Activated CD8-positive, alpha-beta memory T cell treated with anti-CD3 and anti-CD28 coated beads, Interleukin-2, amount 50 U/mL, for 1 hour (primary cell): ENCODE results near the gene CMSS1.

Experiments used
- DNase-seq: peaks from one replicate; pipeline ENCODE4 v3.0.0-alpha.2; 2020; ENCODE audit errors: extremely low read depth

CMSS1 gene

DNA sequence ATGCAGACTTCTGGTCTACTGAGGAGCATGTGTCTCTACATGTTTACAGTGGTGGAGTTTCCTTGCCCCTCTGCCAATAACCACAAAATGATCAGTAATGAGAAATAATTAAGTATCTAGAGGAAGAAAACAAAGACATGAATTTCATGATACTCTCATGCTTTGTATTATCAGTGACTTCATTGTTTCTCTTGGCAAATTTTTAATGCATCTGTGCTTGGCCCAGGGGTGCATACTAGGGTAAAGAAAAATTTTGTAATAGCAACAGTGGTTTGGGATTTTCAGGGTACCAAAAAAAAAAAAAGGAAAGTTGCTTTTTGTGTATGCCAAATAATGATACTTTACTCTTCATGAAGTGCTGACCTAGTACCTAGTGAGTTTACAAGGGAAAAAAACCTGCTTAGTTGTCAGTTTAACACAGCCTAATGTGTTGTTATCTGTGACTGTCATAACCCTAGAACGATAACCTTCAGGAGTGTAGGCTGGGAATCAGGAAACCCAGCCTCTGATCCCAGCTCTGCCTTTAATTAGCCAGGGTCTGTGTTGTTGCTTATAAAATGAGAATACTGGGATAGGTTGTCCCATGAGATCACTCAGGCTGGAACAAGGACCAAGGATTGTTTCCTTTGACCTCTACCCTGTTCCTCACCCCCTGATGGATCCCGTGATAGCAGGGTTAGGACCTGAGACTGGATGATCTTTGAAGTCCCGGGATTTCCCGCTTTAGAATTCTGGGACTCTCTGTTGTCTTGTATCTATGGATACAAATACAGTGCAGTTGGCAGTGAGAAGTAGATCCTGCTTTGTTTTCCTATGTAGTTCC lies 117.5 kb downstream of the CMSS1 start:
- no peak for DNase-seq

DNA sequence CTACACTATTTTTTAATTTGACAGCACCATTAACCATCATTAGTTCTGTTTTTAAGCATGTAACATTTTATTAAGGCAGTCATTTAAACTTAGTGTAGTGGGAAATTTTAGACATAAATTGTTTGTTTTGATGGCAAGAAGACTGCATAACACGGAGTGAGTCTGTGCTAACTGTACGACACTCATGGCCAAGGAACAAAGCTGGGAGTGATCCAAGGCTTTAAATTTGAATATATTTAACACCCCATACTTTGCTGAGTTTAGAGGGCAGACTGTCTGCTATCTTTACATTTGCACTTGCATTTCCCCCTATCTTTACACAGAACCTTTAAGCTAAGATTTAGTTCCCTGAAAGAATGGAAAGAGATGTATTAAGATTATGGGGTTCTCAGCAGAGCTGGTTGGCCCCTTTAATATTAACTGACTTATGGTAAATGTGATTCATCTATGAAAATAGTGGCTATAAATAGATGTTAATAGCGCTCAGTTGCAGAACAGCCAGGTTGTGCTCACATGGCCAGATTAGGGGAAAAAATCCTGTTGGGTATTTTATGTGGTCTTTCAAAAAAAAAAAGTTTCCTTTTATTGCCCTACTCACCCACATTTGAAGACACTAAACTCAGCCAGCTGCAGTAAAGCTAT lies 120.7 kb downstream of the CMSS1 start:
- no peak for DNase-seq

- no peak for DNase-seq
Measured at GRCh38 chr3:99939876-99940275, 122.2 kb downstream of the CMSS1 start.

GRCh38 chr3:99940350-99940749 lies 122.7 kb downstream of the CMSS1 start:
- DNase-seq: no peak

DNA sequence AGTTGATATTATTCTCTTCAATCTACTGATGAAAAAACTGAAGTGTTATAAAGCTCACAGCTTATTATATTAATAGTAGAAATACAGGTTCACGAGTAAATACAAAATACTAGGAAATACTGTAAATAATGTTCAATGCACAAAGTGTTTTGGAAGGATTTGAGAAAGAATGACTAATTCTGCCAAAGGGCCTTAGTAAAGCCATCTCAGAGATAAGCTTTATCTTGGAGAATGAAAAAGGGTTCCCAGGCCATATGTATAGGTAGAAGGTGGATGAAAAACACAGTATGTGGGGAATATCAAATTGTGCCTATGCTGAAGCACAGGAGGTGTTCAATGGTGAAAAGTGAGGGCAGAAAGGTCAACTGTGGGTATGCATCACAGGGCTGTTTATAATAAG lies 123.5 kb downstream of the CMSS1 start:
- DNase-seq: no peak

- DNase-seq: no peak
Measured at GRCh38 chr3:99943931-99944761, 126.5 kb downstream of the CMSS1 start.

DNA sequence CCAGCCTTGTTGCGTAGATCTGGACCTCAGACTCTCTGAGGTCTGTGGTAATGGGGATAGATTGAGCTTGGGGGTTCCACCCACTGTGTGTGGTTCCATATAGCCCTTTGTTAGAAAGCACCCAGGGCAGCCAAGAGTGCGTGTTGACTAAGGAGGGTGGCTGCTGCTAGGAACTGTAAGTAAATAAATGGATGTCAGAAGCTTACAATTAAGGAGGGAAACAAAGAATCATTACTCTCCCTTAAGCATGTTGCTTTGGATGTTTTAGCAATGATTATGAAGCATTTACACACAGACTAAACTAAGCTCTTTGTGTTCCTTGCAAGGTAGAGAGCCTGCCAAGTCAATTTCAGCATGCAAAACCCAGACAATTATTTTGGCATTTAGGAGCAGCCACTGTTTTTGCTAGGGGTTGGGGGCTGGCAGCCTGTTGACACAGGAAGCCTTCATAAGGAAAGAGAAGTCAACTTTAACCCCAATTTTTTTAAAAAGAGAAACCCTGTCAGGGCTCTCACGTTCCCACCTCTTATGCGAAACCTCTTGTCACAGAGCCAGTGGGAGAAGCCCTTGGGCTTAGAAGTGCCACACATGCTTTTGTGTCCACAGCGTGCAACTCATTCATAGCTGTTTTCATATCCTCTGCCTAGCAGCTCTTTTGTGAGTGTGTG lies 127.8 kb downstream of the CMSS1 start:
- DNase-seq: no peak

DNA sequence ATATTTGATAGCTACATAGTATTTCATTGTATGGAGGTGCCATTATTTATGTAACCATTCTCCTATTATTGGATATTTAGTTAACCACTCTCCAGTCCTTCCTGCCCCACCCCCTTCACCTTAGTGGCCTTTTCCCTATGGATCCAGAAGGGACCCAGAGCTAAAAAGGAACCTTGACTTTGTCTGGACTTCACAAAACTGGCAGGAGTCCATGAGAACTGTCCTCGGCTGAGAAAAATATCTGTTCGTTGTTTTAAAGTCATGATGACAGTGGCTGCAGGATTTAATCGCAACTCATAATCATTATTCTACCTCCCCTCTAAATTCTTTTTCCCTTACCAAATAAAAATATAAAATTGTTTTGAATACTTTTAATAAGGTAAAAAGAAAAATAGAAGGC lies 129.7 kb downstream of the CMSS1 start:
- no peak for DNase-seq

GRCh38 chr3:99948467-99949089 lies 130.9 kb downstream of the CMSS1 start:
- DNase-seq: no peak

GRCh38 chr3:99949956-99950670 lies 132.5 kb downstream of the CMSS1 start:
- DNase-seq: no peak

GRCh38 chr3:99950921-99951320 lies 133.3 kb downstream of the CMSS1 start:
- DNase-seq: no peak

GRCh38 chr3:99951701-99952100 lies 134.0 kb downstream of the CMSS1 start:
- DNase-seq: no peak

GRCh38 chr3:99952306-99952705 lies 134.6 kb downstream of the CMSS1 start:
- DNase-seq: no peak

DNA sequence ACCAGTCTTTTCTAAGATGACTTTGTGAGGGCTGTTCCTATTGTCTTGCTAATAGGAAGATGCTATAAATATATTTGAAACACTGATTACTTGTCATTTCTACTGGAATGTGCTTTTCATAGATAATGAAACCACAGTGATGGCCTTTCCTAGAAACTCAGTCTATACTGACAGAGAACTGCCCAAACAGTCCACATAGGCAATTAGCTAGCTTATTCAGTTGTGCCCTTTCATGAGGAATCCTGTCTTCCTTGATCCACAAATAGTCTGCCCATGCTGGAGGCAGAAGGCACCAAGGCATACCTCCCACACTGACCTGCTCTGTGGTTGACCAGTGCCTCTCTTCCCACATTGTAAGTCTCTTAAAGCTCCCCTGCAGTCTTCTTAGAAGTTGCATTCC lies 135.9 kb downstream of the CMSS1 start:
- DNase-seq: no peak

- no peak for DNase-seq
Measured at GRCh38 chr3:99954914-99955644, 137.4 kb downstream of the CMSS1 start.

DNA sequence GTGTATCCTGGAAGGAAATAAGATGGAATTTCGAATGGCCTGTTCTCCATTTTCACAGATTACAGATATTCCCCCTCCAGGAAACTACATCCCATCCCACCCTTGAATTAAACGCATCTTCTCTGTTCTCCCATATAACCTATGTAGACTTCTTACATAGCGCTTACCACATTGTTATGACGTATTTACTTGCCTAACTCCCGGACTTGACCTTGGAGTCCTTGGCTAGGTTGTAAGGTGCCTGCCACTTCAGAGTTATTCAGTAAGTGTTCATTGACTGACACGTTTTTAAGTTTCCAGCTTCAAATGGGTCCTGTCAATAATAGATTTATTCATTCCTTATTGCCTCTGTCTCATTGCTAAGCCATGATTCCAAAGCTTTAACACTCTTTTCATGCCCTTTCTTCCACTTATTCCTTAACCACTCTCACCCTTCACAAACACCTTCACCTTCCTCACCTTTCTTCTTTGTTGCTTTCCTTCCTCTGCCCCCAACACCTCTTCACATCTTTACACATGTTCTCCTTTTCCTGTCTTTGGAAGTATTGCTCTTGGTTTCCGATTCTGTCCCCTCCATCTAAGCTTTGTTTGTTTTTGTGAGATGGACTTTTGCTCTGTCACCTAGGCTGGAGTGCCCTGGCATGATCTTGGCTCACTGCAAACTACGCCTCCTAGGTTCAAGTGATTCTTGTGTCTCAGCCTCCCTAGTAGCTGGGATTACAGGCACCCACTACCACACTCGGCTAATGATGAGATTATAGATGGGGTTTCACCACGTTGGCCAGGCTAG lies 138.3 kb downstream of the CMSS1 start:
- no peak for DNase-seq

DNA sequence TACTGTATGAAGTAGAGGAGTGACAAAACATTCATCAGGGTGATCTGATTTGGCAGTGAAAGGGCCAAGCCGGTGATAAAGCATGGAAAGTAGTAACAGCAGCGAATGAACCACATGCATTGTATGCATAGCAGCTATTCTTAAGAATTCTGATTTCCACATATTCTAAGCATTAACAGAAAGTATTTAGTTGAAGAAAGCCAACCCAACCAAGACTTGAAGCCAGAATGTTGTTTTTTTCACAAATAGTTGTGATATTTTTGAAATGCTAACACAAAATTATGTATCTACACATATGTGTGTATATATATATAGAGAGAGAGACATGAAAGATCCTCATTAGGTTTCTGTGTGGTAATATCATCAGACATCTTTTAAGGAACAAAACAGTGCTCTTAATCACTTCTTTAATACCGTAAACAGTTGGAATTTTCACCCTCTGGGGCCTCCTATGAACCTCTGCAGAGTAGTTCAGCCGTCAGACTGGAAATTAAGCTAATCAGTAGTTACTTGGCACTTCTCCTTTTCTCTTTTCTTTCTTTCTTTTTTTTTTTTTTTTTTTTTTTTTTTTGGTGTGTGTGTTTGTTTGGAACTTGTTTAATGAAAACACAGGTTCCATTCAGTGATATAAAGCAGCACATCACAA lies 139.6 kb downstream of the CMSS1 start:
- DNase-seq: no peak

- DNase-seq: no peak
Measured at GRCh38 chr3:99958222-99958912, 140.7 kb downstream of the CMSS1 start.
